ENCODE results near the gene PCYT1B.
A peak's percentile ranks its signal among the peaks of the same experiment; 100 is the strongest.

PCYT1B gene

GRCh38 chrX:24520472-24520871, 126.7 kb downstream of the PCYT1B start:
- no peak for DNase-seq

- DNase-seq, result peak; percentile 5
Measured at GRCh38 chrX:24515447-24515846, 131.7 kb downstream of the PCYT1B start.

GRCh38 chrX:24513416-24513815, 133.7 kb downstream of the PCYT1B start:
- DNase-seq, result no peak

GRCh38 chrX:24508375-24508774, 138.8 kb downstream of the PCYT1B start:
- DNase-seq, result no peak
